ENCODE data around the gene REG1A. TPM values are rescaled to one million over a fixed set of nuclear protein-coding genes. Genes with fewer than 3 reads are reported as not detected.

REG1A gene
- total and polyA plus RNA-seq, 2 of the 13 experiments (the other 11 are each of a cell fraction or from before 2014, with no cell fraction given) = not detected

DNA sequence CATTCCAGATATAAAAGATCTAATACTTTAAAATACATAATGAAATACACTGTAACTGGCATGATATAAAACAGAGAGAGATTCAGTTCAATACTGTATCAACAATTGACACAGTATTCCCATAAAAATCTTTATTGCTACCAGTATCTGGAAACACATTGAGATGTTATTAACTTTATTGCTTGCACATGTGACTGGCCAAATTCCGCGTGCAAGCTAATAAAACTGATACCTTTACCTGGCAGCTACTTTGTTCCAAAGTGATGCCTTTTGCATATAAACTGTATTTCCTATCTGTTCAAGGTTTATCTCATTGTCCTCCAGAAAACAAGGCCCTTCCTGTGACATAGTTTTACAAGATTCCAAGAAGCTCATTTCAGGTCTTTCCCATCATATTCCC lies 17.1 kb upstream of the REG1A start:
- no peak for FAIRE-seq

GRCh38 chr2:79105259-79105658 lies 15.0 kb upstream of the REG1A start:
- Histone ChIP-seq H3K27me3 (ENCODE audit: control insufficient read depth in 1 of 2, insufficient read depth in 2 of 2, low read length in 2 of 2) (no peaks in the 10 kb centered on the region), H3K4me3 (replicated peaks in 1 of 3; ENCODE audit: insufficient read depth in 1 of 3, low read depth in 2 of 3, low read length in 3 of 3) (no peak overlapping the region), H3K79me2 (ENCODE audit: insufficient read depth, low read length) (no peaks in the 10 kb centered on the region), H2AFZ (ENCODE audit: low read length) (no peak overlapping the region), H3K36me3 (replicated peaks in 1 of 2; ENCODE audit: control insufficient read depth in 1 of 2, insufficient read depth in 2 of 2, low read length in 2 of 2) (no peaks in the 10 kb centered on the region), H3K4me1 (ENCODE audit: insufficient read depth, low read length) (no peaks in the 10 kb centered on the region), H3K27ac (ENCODE audit: extremely low read length, insufficient read depth, low read length) (no peak overlapping the region), H3K9ac (ENCODE audit: insufficient read depth, low read depth, low read length) (no peak overlapping the region), H3K9me3 (ENCODE audit: low read length) (peaks cover 10% of the 10 kb centered on the region), H3K4me2 (ENCODE audit: low read depth, low read length) (no peak overlapping the region), H4K20me1 (ENCODE audit: insufficient read depth, low read length) (no peaks in the 10 kb centered on the region)
- ATAC-seq (no peak), DNase-seq (ENCODE audit: low spot score) (no peak), FAIRE-seq (no peak)
- BruUV-seq (replicated peaks) = no TSS peak
- 12% methylated on average over 2 of the region's 2 CpGs for WGBS (ENCODE audit: low lambda C conversion rate)
- CTCF ChIA-PET (ENCODE audit: low intra/inter-chr PET ratio, low total read pairs) = no interaction called here
- TF ChIP-seq HDAC1 (CRISPR knock-in tag; IDR thresholded peaks at IDR 0.05) (no peak), ZNF234 (CRISPR knock-in tag; conservative IDR thresholded peaks at IDR 0.05) (no peak), ZFP36 (IDR thresholded peaks at IDR 0.05; ENCODE audit: borderline replicate concordance, low read depth, low read length, partially characterized antibody) (no peak), NFIB (CRISPR knock-in tag; IDR thresholded peaks at IDR 0.05; ENCODE audit: borderline replicate concordance) (no peak), HNRNPUL1 (IDR thresholded peaks at IDR 0.05; ENCODE audit: low read depth, low read length) (no peak), SUZ12 (IDR thresholded peaks at IDR 0.05; ENCODE audit: low read depth, low read length) (no peak), DRAP1 (CRISPR knock-in tag; IDR thresholded peaks at IDR 0.05) (no peak), ZNF615 (CRISPR knock-in tag; IDR thresholded peaks at IDR 0.05; ENCODE audit: borderline replicate concordance) (no peak), ZNF740 (CRISPR knock-in tag; IDR thresholded peaks at IDR 0.05) (no peak)
- TF ChIP-seq, protein P1, sequence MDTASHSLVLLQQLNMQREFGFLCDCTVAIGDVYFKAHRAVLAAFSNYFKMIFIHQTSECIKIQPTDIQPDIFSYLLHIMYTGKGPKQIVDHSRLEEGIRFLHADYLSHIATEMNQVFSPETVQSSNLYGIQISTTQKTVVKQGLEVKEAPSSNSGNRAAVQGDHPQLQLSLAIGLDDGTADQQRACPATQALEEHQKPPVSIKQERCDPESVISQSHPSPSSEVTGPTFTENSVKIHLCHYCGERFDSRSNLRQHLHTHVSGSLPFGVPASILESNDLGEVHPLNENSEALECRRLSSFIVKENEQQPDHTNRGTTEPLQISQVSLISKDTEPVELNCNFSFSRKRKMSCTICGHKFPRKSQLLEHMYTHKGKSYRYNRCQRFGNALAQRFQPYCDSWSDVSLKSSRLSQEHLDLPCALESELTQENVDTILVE (CRISPR knock-in tag; IDR thresholded peaks at IDR 0.05) = no peak
- TF ChIP-seq, protein P2, sequence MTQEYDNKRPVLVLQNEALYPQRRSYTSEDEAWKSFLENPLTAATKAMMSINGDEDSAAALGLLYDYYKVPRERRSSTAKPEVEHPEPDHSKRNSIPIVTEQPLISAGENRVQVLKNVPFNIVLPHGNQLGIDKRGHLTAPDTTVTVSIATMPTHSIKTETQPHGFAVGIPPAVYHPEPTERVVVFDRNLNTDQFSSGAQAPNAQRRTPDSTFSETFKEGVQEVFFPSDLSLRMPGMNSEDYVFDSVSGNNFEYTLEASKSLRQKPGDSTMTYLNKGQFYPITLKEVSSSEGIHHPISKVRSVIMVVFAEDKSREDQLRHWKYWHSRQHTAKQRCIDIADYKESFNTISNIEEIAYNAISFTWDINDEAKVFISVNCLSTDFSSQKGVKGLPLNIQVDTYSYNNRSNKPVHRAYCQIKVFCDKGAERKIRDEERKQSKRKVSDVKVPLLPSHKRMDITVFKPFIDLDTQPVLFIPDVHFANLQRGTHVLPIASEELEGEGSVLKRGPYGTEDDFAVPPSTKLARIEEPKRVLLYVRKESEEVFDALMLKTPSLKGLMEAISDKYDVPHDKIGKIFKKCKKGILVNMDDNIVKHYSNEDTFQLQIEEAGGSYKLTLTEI (CRISPR knock-in tag; conservative IDR thresholded peaks at IDR 0.05) = no peak
- POLR2A ChIA-PET = no interaction called here
- in situ Hi-C loops (cut with HindIII; ENCODE audit: extremely low pct_ligation_motif_present, low pct_unique_long_range_greater_than_20kb) (no loop called here), intact Hi-C loops (cut with micrococcal nuclease; ENCODE audit: unreplicated experiment) (no loop called here)

More for the DNA sequence above, 17.1 kb upstream of the REG1A start:
- in situ Hi-C loops (cut with HindIII; ENCODE audit: extremely low pct_ligation_motif_present, low pct_unique_long_range_greater_than_20kb) = no loop called here
- ChIA-PET POLR2A (no interaction called here), CTCF (ENCODE audit: low intra/inter-chr PET ratio, low total read pairs) (no interaction called here)
- Histone ChIP-seq H3K4me2 (ENCODE audit: low read depth, low read length) (no peak overlapping the region), H4K20me1 (ENCODE audit: insufficient read depth, low read length) (no peaks in the 10 kb centered on the region), H3K27ac (ENCODE audit: extremely low read length, insufficient read depth, low read length) (no peak overlapping the region), H2AFZ (ENCODE audit: low read length) (no peak overlapping the region), H3K27me3 (ENCODE audit: control insufficient read depth in 1 of 2, insufficient read depth in 2 of 2, low read length in 2 of 2) (no peaks in the 10 kb centered on the region; a peak in 1 of 5 replicates), H3K79me2 (ENCODE audit: insufficient read depth, low read length) (no peaks in the 10 kb centered on the region), H3K36me3 (replicated peaks in 1 of 2; ENCODE audit: control insufficient read depth in 1 of 2, insufficient read depth in 2 of 2, low read length in 2 of 2) (no peaks in the 10 kb centered on the region), H3K4me3 (replicated peaks in 1 of 3; ENCODE audit: insufficient read depth in 1 of 3, low read depth in 2 of 3, low read length in 3 of 3) (no peak overlapping the region), H3K4me1 (ENCODE audit: insufficient read depth, low read length) (no peaks in the 10 kb centered on the region), H3K9ac (ENCODE audit: insufficient read depth, low read depth, low read length) (no peak overlapping the region), H3K9me3 (ENCODE audit: low read length) (peaks cover 10% of the 10 kb centered on the region)
- DNase-seq (ENCODE audit: low spot score) = no peak
- WGBS (ENCODE audit: low lambda C conversion rate) = 83% methylated on average over 2 of the region's 2 CpGs
- no peak for ATAC-seq
- no TSS peak for BruUV-seq (replicated peaks)
- intact Hi-C loops (cut with micrococcal nuclease; ENCODE audit: unreplicated experiment) = no loop called here
- TF ChIP-seq, protein P3, sequence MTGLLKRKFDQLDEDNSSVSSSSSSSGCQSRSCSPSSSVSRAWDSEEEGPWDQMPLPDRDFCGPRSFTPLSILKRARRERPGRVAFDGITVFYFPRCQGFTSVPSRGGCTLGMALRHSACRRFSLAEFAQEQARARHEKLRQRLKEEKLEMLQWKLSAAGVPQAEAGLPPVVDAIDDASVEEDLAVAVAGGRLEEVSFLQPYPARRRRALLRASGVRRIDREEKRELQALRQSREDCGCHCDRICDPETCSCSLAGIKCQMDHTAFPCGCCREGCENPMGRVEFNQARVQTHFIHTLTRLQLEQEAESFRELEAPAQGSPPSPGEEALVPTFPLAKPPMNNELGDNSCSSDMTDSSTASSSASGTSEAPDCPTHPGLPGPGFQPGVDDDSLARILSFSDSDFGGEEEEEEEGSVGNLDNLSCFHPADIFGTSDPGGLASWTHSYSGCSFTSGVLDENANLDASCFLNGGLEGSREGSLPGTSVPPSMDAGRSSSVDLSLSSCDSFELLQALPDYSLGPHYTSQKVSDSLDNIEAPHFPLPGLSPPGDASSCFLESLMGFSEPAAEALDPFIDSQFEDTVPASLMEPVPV (CRISPR knock-in tag; IDR thresholded peaks at IDR 0.05) = no peak
- TF ChIP-seq ZNF781 (CRISPR knock-in tag; IDR thresholded peaks at IDR 0.05; ENCODE audit: borderline replicate concordance, not compliant biosample characterization) (no peak), HNF4G (IDR thresholded peaks at IDR 0.05; ENCODE audit: borderline replicate concordance, low read depth, low read length) (no peak), HNF4G (CRISPR knock-in tag; IDR thresholded peaks at IDR 0.05; ENCODE audit: borderline replicate concordance, low read depth) (no peak)

Measured in HepG2 (cell line).